ENCODE data around the gene SAPCD2.

The SAPCD2 gene

GRCh38 chr9:137110911-137111787 is 40.8 kb upstream of the SAPCD2 start:
- DNase-seq (ENCODE audit: low spot score) = no peak
- H3K27ac ChIP-seq = no peak overlapping the region
- H3K4me3 ChIP-seq = no peak overlapping the region
- TF ChIP-seq, protein P1, sequence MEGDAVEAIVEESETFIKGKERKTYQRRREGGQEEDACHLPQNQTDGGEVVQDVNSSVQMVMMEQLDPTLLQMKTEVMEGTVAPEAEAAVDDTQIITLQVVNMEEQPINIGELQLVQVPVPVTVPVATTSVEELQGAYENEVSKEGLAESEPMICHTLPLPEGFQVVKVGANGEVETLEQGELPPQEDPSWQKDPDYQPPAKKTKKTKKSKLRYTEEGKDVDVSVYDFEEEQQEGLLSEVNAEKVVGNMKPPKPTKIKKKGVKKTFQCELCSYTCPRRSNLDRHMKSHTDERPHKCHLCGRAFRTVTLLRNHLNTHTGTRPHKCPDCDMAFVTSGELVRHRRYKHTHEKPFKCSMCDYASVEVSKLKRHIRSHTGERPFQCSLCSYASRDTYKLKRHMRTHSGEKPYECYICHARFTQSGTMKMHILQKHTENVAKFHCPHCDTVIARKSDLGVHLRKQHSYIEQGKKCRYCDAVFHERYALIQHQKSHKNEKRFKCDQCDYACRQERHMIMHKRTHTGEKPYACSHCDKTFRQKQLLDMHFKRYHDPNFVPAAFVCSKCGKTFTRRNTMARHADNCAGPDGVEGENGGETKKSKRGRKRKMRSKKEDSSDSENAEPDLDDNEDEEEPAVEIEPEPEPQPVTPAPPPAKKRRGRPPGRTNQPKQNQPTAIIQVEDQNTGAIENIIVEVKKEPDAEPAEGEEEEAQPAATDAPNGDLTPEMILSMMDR (IDR thresholded peaks at IDR 0.05) = no peak

DNA sequence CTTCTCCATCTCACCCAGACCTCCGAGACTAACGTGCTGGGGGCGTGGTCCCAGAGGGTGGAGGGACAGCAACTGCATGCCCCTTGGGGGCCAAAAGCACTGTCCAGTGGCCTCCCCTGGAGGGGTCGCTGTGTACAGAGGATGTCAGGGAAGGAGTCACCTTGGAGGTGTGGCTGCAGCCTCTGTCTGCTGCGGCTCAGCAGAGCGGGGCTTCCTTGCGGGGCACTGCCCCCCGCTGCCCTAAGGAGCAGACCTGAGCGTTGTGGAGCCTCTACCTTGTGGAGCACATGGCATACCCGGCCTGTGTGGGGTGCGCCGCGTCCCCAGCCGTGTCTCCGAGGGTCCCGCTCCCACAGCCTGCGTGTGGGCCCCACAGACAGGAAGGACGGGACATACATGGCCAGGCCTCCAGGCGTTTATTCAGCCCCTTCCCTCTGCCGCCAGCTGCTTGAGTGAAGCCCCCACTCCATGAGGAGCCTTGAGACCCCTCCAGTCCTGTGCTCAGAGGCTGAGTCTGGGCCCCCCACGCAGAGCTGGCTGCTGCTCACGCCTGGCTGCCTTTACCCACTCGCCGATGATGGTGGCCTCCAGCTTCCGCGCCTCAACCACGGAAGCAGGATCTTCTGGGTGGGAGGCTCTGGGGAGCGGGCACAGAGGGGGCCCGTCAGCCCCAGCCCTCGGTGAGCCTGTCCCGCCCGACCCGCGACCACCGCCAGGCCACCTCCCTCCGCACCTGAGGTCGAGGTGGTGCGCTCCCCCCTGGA is 40.0 kb upstream of the SAPCD2 start:
- no peak for DNase-seq (ENCODE audit: low spot score)

GRCh38 chr9:137109250-137110146 is 39.1 kb upstream of the SAPCD2 start:
- DNase-seq (ENCODE audit: low spot score) = no peak
- H3K4me3 ChIP-seq = no peak overlapping the region
- TF ChIP-seq, protein P1 (IDR thresholded peaks at IDR 0.05) = no peak
- H3K27ac ChIP-seq = no peak overlapping the region

More for the DNA sequence above, 40.0 kb upstream of the SAPCD2 start:
- TF ChIP-seq, protein P1 (IDR thresholded peaks at IDR 0.05) = no peak
- Histone ChIP-seq H3K4me3 (no peak overlapping the region), H3K27ac (no peak overlapping the region)

DNA sequence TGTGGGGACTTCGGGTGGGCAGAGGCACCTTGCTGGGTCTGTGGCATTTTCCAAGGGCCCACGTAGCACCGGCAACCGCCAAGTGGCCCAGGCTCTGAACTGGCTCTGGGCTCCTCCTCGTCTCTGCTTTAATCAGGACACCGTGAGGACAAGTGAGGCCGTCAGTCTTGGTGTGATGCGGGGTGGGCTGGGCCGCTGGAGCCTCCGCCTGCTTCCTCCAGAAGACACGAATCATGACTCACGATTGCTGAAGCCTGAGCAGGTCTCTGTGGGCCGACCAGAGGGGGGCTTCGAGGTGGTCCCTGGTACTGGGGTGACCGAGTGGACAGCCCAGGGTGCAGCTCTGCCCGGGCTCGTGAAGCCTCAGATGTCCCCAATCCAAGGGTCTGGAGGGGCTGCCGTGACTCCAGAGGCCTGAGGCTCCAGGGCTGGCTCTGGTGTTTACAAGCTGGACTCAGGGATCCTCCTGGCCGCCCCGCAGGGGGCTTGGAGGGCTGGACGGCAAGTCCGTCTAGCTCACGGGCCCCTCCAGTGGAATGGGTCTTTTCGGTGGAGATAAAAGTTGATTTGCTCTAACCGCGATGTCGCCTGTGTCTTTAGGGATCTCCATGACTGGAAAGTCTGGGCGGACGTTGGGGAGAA is 38.4 kb upstream of the SAPCD2 start:
- DNase-seq (ENCODE audit: low spot score) = no peak
- H3K27ac ChIP-seq = no peak overlapping the region
- TF ChIP-seq, protein P1 (IDR thresholded peaks at IDR 0.05) = no peak
- H3K4me3 ChIP-seq = no peak overlapping the region

DNA sequence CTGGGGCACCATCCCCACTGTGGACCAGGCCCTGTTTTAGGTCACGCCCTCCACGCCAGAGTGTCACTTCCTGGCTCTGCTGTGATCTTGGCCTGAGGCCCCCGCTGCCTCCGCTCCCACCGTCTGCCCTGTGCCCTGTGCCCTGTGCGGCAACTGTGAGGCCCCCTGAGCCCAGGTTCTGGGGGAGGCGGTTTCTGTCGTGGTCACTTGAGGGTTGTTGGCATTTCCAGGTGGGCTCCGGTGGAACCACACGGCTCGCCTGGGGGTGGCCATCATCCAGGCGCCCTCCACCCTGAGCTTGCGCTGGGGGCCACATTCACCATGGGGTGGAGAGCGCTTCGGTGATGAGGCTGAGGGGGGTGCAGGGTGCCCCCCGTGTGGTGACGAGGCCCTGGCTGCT is 37.6 kb upstream of the SAPCD2 start:
- TF ChIP-seq, protein P1 (IDR thresholded peaks at IDR 0.05) = no peak
- no peak overlapping the region for H3K4me3 ChIP-seq
- H3K27ac ChIP-seq = no peak overlapping the region
- DNase-seq (ENCODE audit: low spot score) = no peak

DNA sequence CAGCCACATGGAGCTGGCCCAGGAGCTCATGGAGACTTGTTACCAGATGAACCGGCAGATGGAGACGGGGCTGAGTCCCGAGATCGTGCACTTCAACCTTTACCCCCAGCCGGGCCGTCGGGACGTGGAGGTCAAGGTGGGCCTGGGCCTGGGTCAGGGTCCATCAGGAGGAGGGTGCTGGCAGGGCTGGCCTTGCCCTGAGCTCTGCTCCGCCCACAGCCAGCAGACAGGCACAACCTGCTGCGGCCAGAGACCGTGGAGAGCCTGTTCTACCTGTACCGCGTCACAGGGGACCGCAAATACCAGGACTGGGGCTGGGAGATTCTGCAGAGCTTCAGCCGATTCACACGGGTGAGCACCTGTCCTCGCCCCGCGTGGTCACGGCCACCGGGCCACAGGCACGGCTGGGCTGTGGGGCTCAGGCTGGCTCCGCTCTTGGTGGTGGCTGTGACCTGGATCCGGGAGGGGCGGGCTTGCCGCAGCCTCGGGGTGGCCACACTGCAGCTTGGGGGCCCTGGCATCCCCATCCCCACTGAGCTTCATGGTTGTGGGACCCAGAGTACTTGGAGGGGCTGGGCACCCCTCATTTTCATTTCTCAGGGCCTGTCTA is 37.1 kb upstream of the SAPCD2 start:
- no peak overlapping the region for H3K27ac ChIP-seq
- DNase-seq (ENCODE audit: low spot score) = no peak
- no peak overlapping the region for H3K4me3 ChIP-seq
- TF ChIP-seq, protein P1 (IDR thresholded peaks at IDR 0.05) = no peak
